GM18951 (cell line): Measurements from ENCODE around the gene C1QBP.

Experiments
- POLR2A ChIP-seq: IDR thresholded peaks from 4 replicates; pipeline ENCODE4 v1.6.1; 2011; ENCODE audit warnings: mild to moderate bottlenecking; ENCODE audit not compliant: insufficient read length, insufficient read depth; ENCODE audit errors: extremely low read depth
- in situ Hi-C: fragments of 300-500 bp; cut with MboI; formaldehyde crosslinking; loops from one replicate; pipeline ENCODE4 v1.12.0; 2022; ENCODE audit warnings: low sequenced_read_pairs, mixed read lengths, inconsistent platforms; ENCODE audit not compliant: unreplicated experiment

The C1QBP gene

DNA sequence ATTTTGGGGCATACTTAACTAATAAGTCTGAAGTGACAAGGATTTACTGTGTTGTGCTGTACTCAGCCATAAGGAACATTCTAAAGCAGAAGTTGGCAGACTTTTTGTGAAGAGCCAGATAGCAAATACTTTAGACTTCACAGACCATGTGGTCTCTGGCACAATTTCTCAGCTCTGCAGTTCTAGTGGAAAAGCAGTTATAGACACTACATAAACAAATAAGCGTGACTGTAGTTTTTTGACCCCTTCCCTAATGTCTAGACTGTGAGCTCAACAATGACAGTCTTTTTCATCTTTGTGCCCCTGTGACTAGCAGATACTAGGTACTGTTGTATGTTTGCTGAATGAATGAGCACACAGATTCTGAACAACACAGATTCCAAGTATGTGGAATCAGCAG lies 14.0 kb downstream of the C1QBP start:
- in situ Hi-C loops = no loop called here
- no peak for TF ChIP-seq POLR2A

DNA sequence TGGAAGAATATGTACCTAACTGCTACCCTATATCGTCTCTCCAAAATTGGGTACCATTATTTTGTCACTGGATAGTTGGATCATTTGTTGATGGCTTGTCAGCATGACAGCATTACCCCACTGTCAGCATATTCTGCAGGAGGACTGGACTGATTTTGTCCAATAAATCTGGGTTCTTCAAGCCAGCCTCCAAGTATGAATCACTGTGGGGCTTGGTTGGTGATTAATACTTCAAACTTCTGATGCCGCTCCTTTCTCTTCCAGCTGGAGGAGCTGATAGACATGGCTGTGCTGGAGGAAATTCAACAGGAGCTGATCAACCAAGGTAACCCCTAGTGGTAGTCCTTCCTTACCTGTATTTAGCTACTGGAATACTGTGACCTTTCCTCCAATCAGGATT lies 16.4 kb downstream of the C1QBP start:
- in situ Hi-C loops = no loop called here
- no peak for TF ChIP-seq POLR2A

DNA sequence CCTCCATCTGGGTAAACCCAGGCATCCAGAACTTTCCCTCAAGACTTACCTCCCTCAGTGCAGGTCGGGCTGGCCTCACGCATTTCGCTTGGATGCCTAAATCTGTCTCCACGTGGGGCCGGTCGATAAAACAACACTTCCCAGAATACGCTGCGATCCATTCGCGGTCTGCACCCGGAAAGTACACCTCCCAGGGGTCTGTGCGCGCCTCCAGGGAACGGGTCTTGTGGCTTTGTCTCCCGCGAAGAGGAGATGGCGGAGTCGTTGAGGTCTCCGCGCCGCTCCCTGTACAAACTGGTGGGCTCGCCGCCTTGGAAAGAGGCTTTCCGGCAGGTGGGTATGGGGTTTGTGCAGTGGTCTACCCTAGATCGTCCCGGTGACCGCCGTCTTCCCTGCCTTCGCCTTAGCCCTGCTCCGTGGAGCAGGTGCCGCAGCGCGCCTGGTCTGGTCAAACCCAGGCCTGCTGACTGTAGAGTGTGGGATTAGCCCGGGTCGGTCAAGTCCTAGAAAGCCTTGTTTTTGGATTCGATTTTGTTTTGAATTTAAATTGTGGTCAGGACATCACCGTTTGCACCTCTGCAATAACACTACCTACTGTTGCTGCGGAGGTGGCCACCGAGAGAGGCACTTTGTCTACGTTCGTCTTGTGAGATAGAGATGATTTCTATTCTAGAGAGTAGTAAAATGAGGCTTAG lies 18.8 kb downstream of the C1QBP start, which contains the start of gene RPAIN:
RPAIN (plus strand) TSS at position 224 of the 695 bp plus-strand sequence; CDS start at position 253, 29 bp downstream.
- in situ Hi-C loops = no loop called here
- TF ChIP-seq POLR2A = peak; percentile 87

DNA sequence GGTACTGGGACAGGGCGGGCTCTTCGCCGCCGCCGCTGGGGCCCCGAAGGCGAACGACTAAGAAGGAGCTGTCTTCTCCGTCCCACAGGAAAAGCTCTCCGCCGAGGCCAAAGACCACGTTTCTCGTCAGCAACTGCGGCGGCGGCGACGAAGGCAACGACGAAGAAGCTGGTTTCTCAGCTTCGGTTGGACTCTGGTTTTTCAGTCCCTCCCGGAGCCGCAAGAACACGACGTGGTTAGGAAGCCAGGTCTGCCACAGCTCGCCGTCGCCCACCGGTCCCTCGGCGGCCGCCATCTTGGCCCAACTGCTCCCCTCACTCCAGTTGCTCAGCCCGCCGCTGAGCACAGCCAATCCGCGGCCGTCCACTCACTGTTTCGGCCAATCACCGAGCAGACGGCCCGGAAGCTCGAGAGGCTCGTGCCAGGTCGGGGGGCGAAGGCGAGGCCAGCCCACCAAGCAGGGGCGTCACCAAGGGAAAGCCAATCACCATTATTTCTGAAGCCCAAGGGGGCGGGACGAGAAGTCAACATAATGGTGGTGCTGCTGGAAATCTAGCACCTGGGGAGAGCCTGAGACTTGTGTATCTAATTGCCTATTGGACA lies 19.5 kb downstream of the C1QBP start, which contains the start of gene NUP88:
NUP88 (minus strand) TSS at position 307 of the 603 bp plus-strand sequence; CDS start at position 295, 12 bp downstream.
- TF ChIP-seq POLR2A = peak; percentile 86

DNA sequence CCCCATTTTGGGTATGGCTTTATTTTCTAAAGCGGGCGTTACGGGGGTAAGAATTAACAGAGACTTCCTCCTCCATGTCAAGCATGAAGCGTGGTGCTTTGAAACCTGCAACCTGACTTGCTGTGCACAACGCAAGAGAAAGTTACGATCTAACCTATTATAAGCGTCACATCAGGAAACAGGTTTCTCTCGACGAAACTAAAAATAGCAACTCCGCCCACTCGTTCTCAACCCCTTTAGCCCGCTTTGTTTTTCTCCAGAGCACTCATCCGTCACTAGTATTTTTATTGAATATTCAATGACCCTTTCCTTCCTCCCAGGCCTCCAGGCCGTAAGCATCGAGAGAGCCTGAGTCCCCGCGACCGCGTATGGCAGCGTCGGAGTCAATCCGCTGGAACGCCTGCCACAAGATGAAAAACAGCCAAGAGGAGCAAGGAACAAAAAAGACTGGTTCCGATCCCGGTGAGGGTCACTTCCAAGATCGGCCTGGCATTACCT lies 20.0 kb downstream of the C1QBP start:
- in situ Hi-C loops = no loop called here
- TF ChIP-seq POLR2A = no peak

More for the DNA sequence above, 19.5 kb downstream of the C1QBP start, which contains the start of gene NUP88:
- in situ Hi-C loops = no loop called here

DNA sequence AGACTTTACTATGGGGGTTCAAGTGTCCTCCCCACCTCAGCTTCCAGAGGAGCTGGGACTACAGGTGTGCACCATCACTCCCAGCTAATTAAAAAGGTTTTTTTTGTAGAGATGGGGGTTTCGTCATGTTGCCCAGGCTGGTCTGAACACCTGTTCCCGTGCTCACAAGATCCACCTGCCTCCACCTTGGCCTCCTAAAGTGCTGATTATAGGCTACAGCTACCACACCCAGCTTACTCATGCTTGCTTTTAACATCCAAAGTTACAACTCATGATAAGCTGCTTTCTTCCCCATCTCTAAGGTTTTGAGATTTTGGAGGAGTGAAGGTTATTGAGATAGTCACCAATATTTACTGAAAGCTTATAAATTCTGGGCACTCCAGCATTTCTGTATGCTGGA lies 22.1 kb downstream of the C1QBP start:
- TF ChIP-seq POLR2A = no peak
- in situ Hi-C loops = no loop called here

DNA sequence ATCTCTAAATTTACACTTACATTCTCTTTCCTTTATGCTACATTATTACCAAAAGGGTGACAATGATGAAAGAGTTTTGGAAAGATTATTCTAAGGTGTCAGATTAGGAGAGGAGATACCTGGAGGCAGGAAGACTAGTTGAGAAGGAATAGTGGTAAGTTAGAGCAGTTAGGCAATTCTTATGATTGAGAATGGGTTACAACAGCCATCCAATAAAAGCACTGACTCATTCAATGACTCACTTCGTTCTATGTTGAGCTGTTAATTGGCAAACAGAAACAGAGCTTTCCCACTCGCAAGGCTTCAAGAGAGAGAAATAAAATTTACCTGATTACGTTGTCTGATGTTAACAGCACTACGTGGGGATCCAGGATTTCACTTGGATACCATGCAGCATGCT lies 25.3 kb downstream of the C1QBP start:
- in situ Hi-C loops = no loop called here
- TF ChIP-seq POLR2A = no peak

DNA sequence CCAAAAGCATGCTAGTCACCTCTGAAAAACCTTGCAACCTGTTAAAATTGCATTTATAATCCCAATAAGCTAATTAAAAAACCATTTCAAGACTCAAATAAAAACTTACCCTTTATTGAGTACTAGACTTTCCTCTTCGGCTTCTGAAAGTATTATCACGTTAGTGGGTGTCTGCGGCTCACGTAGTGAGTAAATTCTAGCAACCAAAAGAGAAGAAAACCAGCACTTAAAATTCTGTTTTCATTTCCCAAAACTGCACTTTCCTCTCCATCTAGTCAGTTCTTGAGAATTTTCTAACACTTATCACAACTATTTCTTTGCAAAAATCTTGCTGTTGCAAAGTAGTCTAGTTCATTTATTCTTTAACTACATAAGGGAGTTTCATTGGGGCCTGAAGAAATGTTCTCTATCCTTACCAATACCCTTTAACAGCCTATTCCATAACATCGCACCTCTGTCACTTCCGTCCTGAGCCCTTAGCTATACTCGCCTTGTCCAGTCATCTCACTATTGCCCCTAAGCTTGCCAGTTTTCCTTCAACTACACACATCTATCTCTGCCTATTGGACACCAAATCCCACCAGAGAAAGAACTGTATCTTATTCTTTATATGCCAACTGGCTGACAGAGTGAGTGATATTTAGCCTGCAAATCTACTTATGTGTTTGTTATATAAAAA lies 28.2 kb downstream of the C1QBP start:
- in situ Hi-C loops = no loop called here
- no peak for TF ChIP-seq POLR2A

DNA sequence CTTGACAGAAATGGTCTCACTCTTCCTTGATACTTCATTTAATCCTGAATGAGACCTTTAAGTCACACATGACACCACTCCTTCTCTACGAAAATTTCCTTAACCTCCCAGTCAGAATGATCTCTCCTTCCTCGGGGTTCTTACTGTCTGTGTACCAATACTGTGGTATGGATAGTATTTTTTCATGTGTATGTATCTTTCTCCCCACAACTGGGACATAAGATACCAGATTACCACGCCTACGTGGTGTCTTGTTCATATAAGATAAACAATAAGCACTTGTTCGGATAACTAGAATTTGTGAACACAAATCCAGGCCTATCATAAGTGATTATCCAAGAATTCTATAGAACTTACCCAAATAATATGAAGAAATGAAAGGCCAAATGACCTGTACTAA lies 30.8 kb downstream of the C1QBP start:
- in situ Hi-C loops = no loop called here
- TF ChIP-seq POLR2A = no peak

DNA sequence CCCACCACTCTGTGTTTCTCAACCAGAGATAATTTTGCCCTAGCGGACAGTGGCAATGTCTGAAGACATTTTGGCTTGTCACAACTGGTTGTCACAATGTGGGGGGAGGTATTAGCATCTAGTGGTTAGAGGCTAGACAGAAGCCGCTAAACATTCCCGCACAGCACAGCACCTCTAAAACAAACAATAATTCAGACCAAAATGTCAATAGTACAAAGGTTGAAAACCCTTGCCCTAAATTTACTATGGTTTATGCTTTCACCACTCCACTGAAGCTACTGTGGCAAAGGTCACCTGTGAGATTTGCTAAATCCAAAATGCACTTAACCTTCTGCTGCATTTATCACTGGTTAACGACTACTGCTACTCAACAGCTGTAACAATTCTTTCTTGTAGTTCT lies 33.6 kb downstream of the C1QBP start:
- in situ Hi-C loops = no loop called here
- no peak for TF ChIP-seq POLR2A

DNA sequence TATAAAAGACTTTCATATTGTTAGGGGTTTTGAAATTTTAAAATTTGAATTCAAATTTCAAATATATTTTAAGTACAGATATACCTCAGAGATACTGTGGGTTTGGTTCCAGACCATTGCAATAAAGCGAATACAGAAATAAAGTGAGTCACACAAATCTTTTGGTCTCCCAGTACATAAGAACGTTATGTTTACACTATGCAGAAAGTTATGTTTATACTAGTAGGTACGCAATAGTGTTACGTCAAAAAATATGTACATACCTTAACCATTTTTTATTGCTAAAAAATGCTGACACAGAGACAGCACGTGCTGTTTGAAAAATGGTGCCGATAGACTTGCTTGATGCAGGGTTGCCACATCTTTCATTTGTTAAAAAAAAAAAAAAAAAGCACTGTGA lies 39.2 kb downstream of the C1QBP start:
- in situ Hi-C loops = no loop called here
- no peak for TF ChIP-seq POLR2A

DNA sequence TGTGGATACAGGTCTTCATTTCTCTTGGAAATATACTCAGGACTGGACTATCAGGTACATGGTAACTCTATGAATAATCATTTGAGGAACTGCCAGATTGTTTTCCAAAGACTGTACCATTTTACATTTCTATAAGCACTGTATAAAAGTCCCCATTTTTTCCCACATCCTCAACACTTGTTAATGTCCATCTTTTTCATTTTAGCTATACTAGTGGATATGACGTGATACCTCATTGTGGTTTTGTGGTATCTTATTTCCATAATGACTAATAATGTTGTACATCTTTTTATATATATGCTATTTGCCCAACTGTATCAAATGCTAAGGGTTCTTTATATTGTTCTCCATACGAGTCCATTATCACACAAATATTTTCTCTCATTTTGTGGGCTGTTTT lies 42.3 kb downstream of the C1QBP start:
- in situ Hi-C loops = no loop called here
- TF ChIP-seq POLR2A = no peak

DNA sequence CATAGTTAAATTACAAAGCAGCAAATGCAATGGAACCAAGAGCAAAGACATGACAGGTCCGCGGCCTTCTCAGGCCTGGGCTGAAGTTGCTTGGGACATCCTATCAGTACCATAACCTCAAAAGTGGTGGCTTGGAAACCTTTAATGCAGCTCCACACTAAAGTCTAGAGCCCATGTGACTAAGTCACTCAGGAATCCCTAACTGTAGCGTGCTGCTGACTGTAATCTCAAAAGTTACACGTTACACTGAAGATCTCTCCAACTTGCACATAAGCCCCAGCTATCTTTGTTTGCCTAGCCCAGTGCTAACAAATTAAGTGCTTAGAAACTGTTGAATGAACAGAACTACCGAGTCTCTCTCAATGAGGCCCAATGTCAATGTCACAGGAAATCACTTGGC lies 47.3 kb downstream of the C1QBP start:
- no peak for TF ChIP-seq POLR2A
- in situ Hi-C loops = no loop called here
